NCI-H446 (cell line): ENCODE measurements around the gene TCF4.
"Not testable (repeated sequence)": the region's sequence is repeated elsewhere in the genome, so short reads cannot be mapped to it uniquely, and the experiment has no call there.

Experiments
- DNase-seq, 2 experiments: peaks; one replicate each; lab custom pipeline; 2025; lab: John Stamatoyannopoulos, UW

Gene TCF4

GRCh38 chr18:55475467-55475866, 112.5 kb downstream of the TCF4 start:
- DNase-seq = no peak

GRCh38 chr18:55473560-55473959, 114.4 kb downstream of the TCF4 start:
- DNase-seq = no peak

GRCh38 chr18:55473058-55473457, 114.9 kb downstream of the TCF4 start:
- DNase-seq = no peak

GRCh38 chr18:55470826-55471225, 117.2 kb downstream of the TCF4 start:
- peak; percentile 36 to 73 for DNase-seq

- DNase-seq = not testable (repeated sequence)
These were observed 118.9 kb downstream of the TCF4 start for GRCh38 chr18:55469134-55469533.

- DNase-seq = no peak
These were observed 121.2 kb downstream of the TCF4 start for GRCh38 chr18:55466789-55467188.

GRCh38 chr18:55465313-55465712, 122.7 kb downstream of the TCF4 start:
- no peak for DNase-seq

- DNase-seq = no peak
These were observed 123.4 kb downstream of the TCF4 start for GRCh38 chr18:55464581-55464980.

- DNase-seq = peak in 1 of 2 experiments; percentile 33
These were observed 125.3 kb downstream of the TCF4 start for GRCh38 chr18:55462652-55463051.

GRCh38 chr18:55461848-55462247, 126.1 kb downstream of the TCF4 start:
- no peak for DNase-seq

GRCh38 chr18:55458456-55459203, 129.4 kb downstream of the TCF4 start:
- DNase-seq = no peak

- DNase-seq = no peak
These were observed 131.0 kb downstream of the TCF4 start for GRCh38 chr18:55457028-55457427.

- DNase-seq = no peak
These were observed 132.1 kb downstream of the TCF4 start for GRCh38 chr18:55455938-55456337.

GRCh38 chr18:55453186-55453585, 134.8 kb downstream of the TCF4 start:
- no peak for DNase-seq

GRCh38 chr18:55452123-55452611, 135.8 kb downstream of the TCF4 start:
- peak; percentile 35 to 77 for DNase-seq

- no peak for DNase-seq
These were observed 138.4 kb downstream of the TCF4 start for GRCh38 chr18:55449412-55450140.

GRCh38 chr18:55448420-55448819, 139.6 kb downstream of the TCF4 start:
- DNase-seq = no peak

GRCh38 chr18:55447672-55448018, 140.3 kb downstream of the TCF4 start:
- DNase-seq = no peak

GRCh38 chr18:55446996-55447671, 140.9 kb downstream of the TCF4 start:
- DNase-seq = no peak

- no peak for DNase-seq
These were observed 143.5 kb downstream of the TCF4 start for GRCh38 chr18:55444536-55444935.

- DNase-seq = no peak
These were observed 144.2 kb downstream of the TCF4 start for GRCh38 chr18:55443776-55444175.

GRCh38 chr18:55442561-55442960, 145.4 kb downstream of the TCF4 start:
- no peak for DNase-seq

GRCh38 chr18:55440988-55441387, 147.0 kb downstream of the TCF4 start:
- DNase-seq = no peak
